Neural cell (in vitro differentiated cells): Measurements from ENCODE around the gene ITPK1. TPM values are rescaled to one million over a fixed set of nuclear protein-coding genes. Genes with fewer than 3 reads are reported as not detected.

Experiments used
- H2AFZ ChIP-seq: fragments of 200-600, 300-800 bp; sonication (generic), shearing (Covaris generic); 2 replicates; pipeline ENCODE4 v1.6.0; 2014; ENCODE audit warnings: low read depth, mild to moderate bottlenecking, antibody characterized with exemption, low read length, moderate library complexity
- H3F3A ChIP-seq: fragments of 200-600 bp; shearing (Covaris generic); 2 replicates; pipeline ENCODE4 v1.6.1; 2016; ENCODE audit warnings: mild to moderate bottlenecking, moderate library complexity, mixed read lengths, antibody characterized with exemption, low read length; ENCODE audit not compliant: insufficient read depth, poor library complexity, severe bottlenecking
- H3K27ac ChIP-seq: fragments of 200-600, 300-800 bp; sonication (generic), shearing (Covaris generic); 2 replicates; pipeline ENCODE4 v1.5.1; 2014; ENCODE audit warnings: mild to moderate bottlenecking, low read length, moderate library complexity
- H3K27me3 ChIP-seq: fragments of 300-800, 200-600 bp; sonication (generic), shearing (Covaris generic); 2 replicates; pipeline ENCODE4 v1.6.0; 2014; ENCODE audit warnings: mild to moderate bottlenecking, low read depth, low read length, moderate library complexity; ENCODE audit not compliant: insufficient read depth
- H3K36me3 ChIP-seq: fragments of 300-800, 200-600 bp; sonication (generic), shearing (Covaris generic); 2 replicates; pipeline ENCODE4 v1.5.1; 2014; ENCODE audit warnings: mild to moderate bottlenecking, antibody characterized with exemption, low read length, moderate library complexity; ENCODE audit not compliant: insufficient read depth
- H3K4me2 ChIP-seq: fragments of 300-800, 200-600 bp; sonication (generic), shearing (Covaris generic); 2 replicates; pipeline ENCODE4 v1.6.0; 2014; ENCODE audit warnings: mild to moderate bottlenecking, low read length
- H3K4me3 ChIP-seq: fragments of 300-800, 200-600 bp; sonication (generic), shearing (Covaris generic); 2 replicates; pipeline ENCODE4 v1.5.1; 2014; ENCODE audit warnings: mild to moderate bottlenecking, low read length, moderate library complexity
- H3K79me2 ChIP-seq: fragments of 200-600 bp; shearing (Covaris generic); replicated peaks from 2 replicates; pipeline ENCODE4 v1.6.0; 2014; ENCODE audit warnings: mild to moderate bottlenecking, low read length, moderate library complexity; ENCODE audit not compliant: insufficient read depth
- H3K9ac ChIP-seq: fragments of 300-800, 200-600 bp; sonication (generic), shearing (Covaris generic); 2 replicates; pipeline ENCODE4 v1.6.1; 2016; ENCODE audit warnings: mild to moderate bottlenecking, low read length, mixed read lengths
- H3K9me2 ChIP-seq: fragments of 200-600 bp; shearing (Covaris generic); 2 replicates; pipeline ENCODE4 v1.6.1; 2016; ENCODE audit warnings: mild to moderate bottlenecking, low read length, mixed read lengths; ENCODE audit not compliant: insufficient read depth
- H3K9me3 ChIP-seq: fragments of 200-600, 300-800 bp; sonication (generic), shearing (Covaris generic); 2 replicates; pipeline ENCODE4 v1.6.1; 2016; ENCODE audit warnings: mild to moderate bottlenecking, mixed run types, low read length, moderate library complexity, mixed read lengths
- H4K20me1 ChIP-seq: fragments of 200-600 bp; shearing (Covaris generic); 2 replicates; pipeline ENCODE4 v1.6.1; 2016; ENCODE audit warnings: mild to moderate bottlenecking, mixed run types; ENCODE audit not compliant: insufficient read depth
- EP300 ChIP-seq: fragments of 450-650 bp; conservative IDR thresholded peaks from 2 replicates; pipeline ENCODE4 v1.6.1; 2014; ENCODE audit warnings: antibody characterized with exemption, mild to moderate bottlenecking, moderate library complexity; ENCODE audit not compliant: poor library complexity, severe bottlenecking
- EZH2 ChIP-seq: fragments of 200-600, 300-800 bp; shearing (Covaris generic), sonication (generic); IDR thresholded peaks from 2 replicates; pipeline ENCODE4 v1.6.1; 2014; ENCODE audit warnings: antibody characterized with exemption, low read length, borderline replicate concordance, mild to moderate bottlenecking; ENCODE audit not compliant: insufficient read depth, poor library complexity, severe bottlenecking
- MXI1 ChIP-seq: fragments of 450-650 bp; conservative IDR thresholded peaks from 2 replicates; pipeline ENCODE4 v1.6.1; 2014; ENCODE audit warnings: antibody characterized with exemption, mild to moderate bottlenecking; ENCODE audit not compliant: poor library complexity, severe bottlenecking
- POLR2AphosphoS5 ChIP-seq: IDR thresholded peaks from 2 replicates; pipeline ENCODE4 v1.6.1; 2012
- RAD21 ChIP-seq: fragments of 450-650 bp; conservative IDR thresholded peaks from 2 replicates; pipeline ENCODE4 v1.6.1; 2014; ENCODE audit warnings: antibody characterized with exemption, mild to moderate bottlenecking, moderate library complexity
- SMC3 ChIP-seq: fragments of 450-650 bp; conservative IDR thresholded peaks from 2 replicates; pipeline ENCODE4 v1.6.1; 2014; ENCODE audit warnings: antibody characterized with exemption, mild to moderate bottlenecking, moderate library complexity; ENCODE audit not compliant: poor library complexity
- TAF1 ChIP-seq: IDR thresholded peaks from 2 replicates; pipeline ENCODE4 v1.6.1; 2012; ENCODE audit warnings: low read depth
- polyA plus RNA-seq: library from polyadenylated mRNA; depleted of rRNA; stranded (reverse); fragments of >200 nt; gene quantifications from 2 replicates; pipeline ENCODE4 v1.2.3, GENCODE V29; 2014
- TF ChIP-seq, protein P1 (sequence below): fragments of 450-650 bp; IDR thresholded peaks from 2 replicates; pipeline ENCODE4 v1.5.1; 2014; ENCODE audit warnings: antibody characterized with exemption, mild to moderate bottlenecking, moderate library complexity; ENCODE audit not compliant: poor library complexity, severe bottlenecking
- TF ChIP-seq, protein P2 (sequence below): IDR thresholded peaks from 2 replicates; pipeline ENCODE4 v1.6.1; 2012; ENCODE audit warnings: borderline replicate concordance

The ITPK1 gene
- polyA plus RNA-seq, 1 donor from 2014 or later, result 65.0 TPM

DNA sequence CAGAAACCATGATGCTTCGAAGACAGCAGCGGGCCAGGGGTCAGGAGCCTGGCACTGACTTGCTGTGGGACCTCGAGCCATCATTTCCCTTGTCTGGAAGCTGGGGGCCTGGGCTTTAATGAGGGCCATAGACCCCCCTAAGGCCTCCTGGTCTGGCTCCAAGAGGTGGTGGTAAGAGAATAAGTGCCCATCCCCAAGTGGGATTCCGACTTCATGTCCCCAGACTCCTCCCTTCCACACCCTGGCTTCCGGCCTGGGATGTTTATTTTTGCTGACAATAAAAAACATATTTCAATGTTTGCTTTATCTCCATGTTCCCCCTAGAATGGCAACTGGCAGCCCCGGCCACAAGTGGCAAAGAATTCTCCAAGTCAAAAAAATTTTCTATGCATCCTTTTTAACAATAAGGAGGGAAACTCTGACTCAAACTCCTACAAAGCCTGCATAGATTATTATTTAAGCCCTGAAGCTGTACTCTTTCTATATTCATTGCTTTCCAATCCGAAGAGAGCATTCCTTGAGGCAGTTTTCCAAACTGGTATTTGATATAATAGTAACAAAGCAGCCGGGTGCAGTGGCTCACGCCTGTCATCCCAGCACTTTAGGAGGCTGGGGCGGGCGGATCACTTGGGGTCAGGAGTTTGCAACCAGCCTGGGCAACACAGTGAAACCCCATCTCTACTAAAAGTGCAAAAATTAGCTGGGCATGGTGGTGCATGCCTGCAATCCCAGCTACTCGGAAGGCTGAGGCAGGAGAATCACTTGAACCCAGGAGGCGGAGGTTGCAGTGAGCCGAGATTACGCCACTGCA is 84.0 kb downstream of the ITPK1 start:
- H2AFZ ChIP-seq, result no peak overlapping the region
- no peaks in the 10 kb centered on the region for H3K79me2 ChIP-seq
- H3K9me2 ChIP-seq, result no peaks in the 10 kb centered on the region
- H3K36me3 ChIP-seq, result no peaks in the 10 kb centered on the region
- no peaks in the 10 kb centered on the region for H4K20me1 ChIP-seq
- no peaks in the 10 kb centered on the region for H3K27me3 ChIP-seq
- no peak for TF ChIP-seq EP300
- H3K4me3 ChIP-seq, result no peak overlapping the region
- H3K27ac ChIP-seq, result no peak overlapping the region
- no peak overlapping the region for H3K9ac ChIP-seq
- H3K9me3 ChIP-seq, result no peaks in the 10 kb centered on the region
- no peaks in the 10 kb centered on the region for H3F3A ChIP-seq
- no peak overlapping the region for H3K4me2 ChIP-seq

DNA sequence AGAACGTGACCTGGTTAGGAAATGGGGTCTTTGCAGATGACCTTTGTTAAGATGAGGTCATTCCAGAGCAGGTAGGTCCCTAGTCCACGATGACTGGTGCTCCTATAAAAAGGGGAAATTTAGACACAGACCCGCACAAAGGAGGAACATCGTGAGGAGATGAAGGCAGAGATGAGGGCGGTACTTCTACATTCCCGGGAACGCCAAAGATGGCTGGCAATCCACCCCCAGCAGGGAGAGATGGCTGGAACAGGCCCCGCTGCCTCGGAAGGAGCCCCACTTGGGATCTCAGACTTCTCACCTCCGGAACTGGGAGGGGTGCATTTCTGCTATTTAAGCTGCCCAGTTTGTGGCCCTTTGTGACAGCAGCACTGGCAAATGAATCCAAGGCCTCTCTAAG is 85.0 kb downstream of the ITPK1 start:
- H3K27ac ChIP-seq, result no peak overlapping the region
- no peak overlapping the region for H3K4me3 ChIP-seq
- no peaks in the 10 kb centered on the region for H3K27me3 ChIP-seq
- H3F3A ChIP-seq, result no peaks in the 10 kb centered on the region
- no peak overlapping the region for H3K9ac ChIP-seq
- H2AFZ ChIP-seq, result no peak overlapping the region
- no peak for TF ChIP-seq MXI1
- TF ChIP-seq POLR2AphosphoS5, result no peak
- TF ChIP-seq, protein P1, sequence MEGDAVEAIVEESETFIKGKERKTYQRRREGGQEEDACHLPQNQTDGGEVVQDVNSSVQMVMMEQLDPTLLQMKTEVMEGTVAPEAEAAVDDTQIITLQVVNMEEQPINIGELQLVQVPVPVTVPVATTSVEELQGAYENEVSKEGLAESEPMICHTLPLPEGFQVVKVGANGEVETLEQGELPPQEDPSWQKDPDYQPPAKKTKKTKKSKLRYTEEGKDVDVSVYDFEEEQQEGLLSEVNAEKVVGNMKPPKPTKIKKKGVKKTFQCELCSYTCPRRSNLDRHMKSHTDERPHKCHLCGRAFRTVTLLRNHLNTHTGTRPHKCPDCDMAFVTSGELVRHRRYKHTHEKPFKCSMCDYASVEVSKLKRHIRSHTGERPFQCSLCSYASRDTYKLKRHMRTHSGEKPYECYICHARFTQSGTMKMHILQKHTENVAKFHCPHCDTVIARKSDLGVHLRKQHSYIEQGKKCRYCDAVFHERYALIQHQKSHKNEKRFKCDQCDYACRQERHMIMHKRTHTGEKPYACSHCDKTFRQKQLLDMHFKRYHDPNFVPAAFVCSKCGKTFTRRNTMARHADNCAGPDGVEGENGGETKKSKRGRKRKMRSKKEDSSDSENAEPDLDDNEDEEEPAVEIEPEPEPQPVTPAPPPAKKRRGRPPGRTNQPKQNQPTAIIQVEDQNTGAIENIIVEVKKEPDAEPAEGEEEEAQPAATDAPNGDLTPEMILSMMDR, result no peak
- no peak for TF ChIP-seq RAD21
- TF ChIP-seq, protein P2, sequence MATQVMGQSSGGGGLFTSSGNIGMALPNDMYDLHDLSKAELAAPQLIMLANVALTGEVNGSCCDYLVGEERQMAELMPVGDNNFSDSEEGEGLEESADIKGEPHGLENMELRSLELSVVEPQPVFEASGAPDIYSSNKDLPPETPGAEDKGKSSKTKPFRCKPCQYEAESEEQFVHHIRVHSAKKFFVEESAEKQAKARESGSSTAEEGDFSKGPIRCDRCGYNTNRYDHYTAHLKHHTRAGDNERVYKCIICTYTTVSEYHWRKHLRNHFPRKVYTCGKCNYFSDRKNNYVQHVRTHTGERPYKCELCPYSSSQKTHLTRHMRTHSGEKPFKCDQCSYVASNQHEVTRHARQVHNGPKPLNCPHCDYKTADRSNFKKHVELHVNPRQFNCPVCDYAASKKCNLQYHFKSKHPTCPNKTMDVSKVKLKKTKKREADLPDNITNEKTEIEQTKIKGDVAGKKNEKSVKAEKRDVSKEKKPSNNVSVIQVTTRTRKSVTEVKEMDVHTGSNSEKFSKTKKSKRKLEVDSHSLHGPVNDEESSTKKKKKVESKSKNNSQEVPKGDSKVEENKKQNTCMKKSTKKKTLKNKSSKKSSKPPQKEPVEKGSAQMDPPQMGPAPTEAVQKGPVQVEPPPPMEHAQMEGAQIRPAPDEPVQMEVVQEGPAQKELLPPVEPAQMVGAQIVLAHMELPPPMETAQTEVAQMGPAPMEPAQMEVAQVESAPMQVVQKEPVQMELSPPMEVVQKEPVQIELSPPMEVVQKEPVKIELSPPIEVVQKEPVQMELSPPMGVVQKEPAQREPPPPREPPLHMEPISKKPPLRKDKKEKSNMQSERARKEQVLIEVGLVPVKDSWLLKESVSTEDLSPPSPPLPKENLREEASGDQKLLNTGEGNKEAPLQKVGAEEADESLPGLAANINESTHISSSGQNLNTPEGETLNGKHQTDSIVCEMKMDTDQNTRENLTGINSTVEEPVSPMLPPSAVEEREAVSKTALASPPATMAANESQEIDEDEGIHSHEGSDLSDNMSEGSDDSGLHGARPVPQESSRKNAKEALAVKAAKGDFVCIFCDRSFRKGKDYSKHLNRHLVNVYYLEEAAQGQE, result no peak
- no peak for TF ChIP-seq SMC3
- TF ChIP-seq EP300, result no peak
- TF ChIP-seq TAF1, result no peak
- TF ChIP-seq EZH2, result no peak
- no peaks in the 10 kb centered on the region for H3K9me2 ChIP-seq
- no peaks in the 10 kb centered on the region for H3K9me3 ChIP-seq
- H3K36me3 ChIP-seq, result no peaks in the 10 kb centered on the region
- no peaks in the 10 kb centered on the region for H4K20me1 ChIP-seq
- H3K4me2 ChIP-seq, result no peak overlapping the region
- H3K79me2 ChIP-seq, result no peaks in the 10 kb centered on the region
